ENCODE data around the gene TSPAN14. TPM values are rescaled to one million over a fixed set of nuclear protein-coding genes. Genes with fewer than 3 reads are reported as not detected.
"Not testable (repeated sequence)": the region's sequence is repeated elsewhere in the genome, so short reads cannot be mapped to it uniquely, and the experiment has no call there.

Gene TSPAN14
- total RNA-seq, 2 experiments from 2014 or later: 130 to 136 TPM

DNA sequence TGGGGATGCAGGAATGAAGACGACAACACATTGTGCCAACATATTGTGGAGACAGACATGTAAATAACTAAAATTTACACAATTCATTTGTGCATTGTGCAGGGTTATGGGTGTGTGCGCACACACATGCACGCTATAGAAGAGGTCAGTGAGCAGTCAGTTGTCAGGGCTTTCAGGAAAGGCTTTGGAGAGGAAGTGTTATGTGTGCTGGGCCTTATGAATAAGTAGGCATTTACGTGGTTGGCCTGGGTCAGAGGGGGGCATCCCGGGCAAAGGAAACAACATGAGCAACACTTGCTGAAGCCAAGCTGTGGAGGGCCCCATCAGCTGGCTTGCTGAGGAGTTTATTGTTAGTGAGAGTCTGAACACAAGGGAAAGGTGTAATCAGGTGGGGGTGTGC is 41.6 kb upstream of the TSPAN14 start:
- Mint-ChIP-seq H3K27me3 (peaks cover 12% of the 10 kb centered on the region), H3K9me3 (no peaks in the 10 kb centered on the region), H3K4me1 (peaks cover 9% of the 10 kb centered on the region), H3K36me3 (ENCODE audit: low read depth) (no peaks in the 10 kb centered on the region), H3K4me3 (no peak overlapping the region), H3K27ac (no peak overlapping the region)
- ChIA-PET POLR2A (no interaction called here), CTCF (interaction anchor here (1.6 kb wide), 1 partner anchor 93 kb away, joined by 5 read pairs; no protein-coding TSS in a partner anchor)
- DNase-seq: no peak

DNA sequence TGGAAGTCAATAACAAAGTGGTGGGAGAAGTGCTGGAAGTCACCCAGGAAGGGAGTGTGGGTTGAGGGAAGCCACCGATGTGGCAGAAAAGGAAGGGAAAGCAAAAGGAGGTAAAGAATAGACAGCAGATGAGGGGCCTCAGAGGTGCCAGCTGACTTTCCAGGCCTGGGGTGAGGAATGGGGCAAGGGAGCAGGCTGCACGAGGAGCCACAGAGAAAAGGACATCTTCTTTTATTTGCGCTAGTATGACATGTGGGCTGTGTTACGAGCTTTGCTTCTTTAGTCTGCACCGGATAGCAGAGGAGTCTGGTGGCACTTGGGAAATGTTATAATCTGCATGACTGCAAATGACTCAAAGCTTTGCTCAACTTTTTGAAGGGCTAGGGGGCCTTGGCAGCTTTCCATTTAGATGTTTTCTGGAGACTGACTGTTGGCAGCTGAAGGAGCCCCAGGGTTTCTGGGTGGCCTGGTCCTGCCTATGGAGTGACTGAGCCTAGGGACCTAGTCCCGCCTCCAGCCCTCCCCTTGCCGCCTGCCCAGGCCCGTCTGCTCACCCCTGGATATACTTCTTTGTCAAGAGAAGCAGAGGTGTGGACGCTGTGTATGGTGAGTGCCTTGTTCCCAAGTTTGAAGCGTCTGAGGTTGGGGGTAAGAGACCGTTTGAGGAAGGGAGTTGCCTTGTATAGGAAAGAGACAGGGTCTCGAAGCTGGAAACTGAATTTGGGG is 40.7 kb upstream of the TSPAN14 start:
- no peak for DNase-seq
- ChIA-PET CTCF (interaction anchor here (1.6 kb wide), 1 partner anchor 92 kb away, joined by 5 read pairs; no protein-coding TSS in a partner anchor), POLR2A (no interaction called here)
- Mint-ChIP-seq H3K4me1 (peaks cover 4% of the 10 kb centered on the region), H3K9me3 (no peaks in the 10 kb centered on the region), H3K27ac (no peak overlapping the region), H3K36me3 (ENCODE audit: low read depth) (no peaks in the 10 kb centered on the region), H3K27me3 (peaks cover 8% of the 10 kb centered on the region), H3K4me3 (no peak overlapping the region)

DNA sequence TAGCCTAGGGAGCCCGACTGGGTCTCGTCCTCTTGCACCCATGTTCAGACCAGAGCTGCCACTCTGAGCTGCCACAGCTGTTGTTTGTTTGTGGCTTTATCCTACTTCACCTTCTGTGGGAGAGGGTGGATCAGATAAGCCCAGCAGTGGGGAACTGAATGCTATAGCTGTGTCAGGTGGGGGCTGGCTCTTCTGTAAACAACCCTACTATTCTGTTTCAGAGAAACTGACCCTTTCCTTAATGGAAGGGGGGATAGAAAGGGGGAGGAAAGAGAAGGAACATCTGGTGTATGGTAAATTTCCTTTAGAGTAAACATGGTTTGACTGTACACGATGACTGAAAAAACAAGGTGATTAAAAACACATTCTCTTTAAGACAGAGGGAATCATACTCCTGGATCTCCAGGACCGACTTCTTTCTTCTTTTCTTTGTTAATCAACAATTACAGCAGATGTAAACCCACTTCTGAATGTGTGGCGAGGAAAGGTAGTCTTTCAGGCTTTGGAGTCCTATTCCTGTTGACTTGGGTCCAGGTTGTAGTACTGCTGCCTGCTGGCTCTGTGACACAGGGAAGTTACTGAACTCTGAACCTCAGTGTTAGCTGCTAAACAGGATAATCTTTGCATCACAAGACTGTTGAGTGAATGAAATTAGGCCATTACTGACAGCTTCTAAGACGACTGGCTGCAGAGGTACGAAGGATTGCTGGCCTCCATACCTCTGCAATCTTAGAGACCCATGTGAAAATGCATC is 39.8 kb upstream of the TSPAN14 start:
- POLR2A ChIA-PET: no interaction called here
- no peaks in the 10 kb centered on the region for H3K9me3 Mint-ChIP-seq
- CTCF ChIA-PET: interaction anchor here (1.5 kb wide), 1 partner anchor 32 kb away, joined by 3 read pairs; no protein-coding TSS in a partner anchor
- no peak for DNase-seq
- H3K4me3 Mint-ChIP-seq: no peak overlapping the region
- H3K36me3 Mint-ChIP-seq (ENCODE audit: low read depth): no peaks in the 10 kb centered on the region
- H3K27me3 Mint-ChIP-seq: peaks cover 4% of the 10 kb centered on the region
- peaks cover under 1% of the 10 kb centered on the region for H3K4me1 Mint-ChIP-seq
- no peak overlapping the region for H3K27ac Mint-ChIP-seq

DNA sequence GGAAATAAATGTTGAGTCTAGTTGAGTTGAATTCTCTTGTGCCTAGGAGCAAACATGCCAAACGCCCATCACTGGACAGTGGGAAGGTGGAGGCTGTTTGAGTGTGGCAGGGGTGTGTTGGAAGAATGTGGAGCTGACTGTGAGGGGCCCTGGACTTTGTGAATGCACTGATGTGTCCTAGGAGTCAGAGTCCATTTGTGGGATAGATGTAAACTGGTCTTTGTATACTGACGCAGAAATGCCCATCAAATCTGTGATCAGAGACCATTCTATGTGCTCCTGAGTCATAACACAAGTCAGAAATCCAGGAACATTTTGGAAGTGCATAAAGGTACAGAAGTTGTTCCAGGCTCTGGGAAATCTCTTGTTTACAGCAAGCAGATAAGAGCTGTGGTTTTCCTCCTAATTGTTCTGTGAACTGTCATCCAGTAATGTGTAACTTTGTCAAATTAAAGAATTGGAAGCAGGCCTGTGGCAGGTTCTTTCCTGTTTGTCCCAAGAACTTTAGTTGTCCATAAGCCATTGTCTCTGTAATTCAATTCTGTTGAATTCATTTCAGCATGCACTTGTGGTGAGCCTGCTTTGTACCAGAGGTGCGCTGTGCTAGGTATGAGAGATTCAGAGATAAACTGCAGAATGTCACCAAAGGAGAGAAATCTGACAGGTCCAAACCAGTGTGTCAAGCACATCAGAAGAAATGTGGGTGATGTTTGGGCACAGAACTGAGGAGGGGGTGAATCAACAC is 38.2 kb upstream of the TSPAN14 start:
- Mint-ChIP-seq H3K36me3 (ENCODE audit: low read depth) (no peaks in the 10 kb centered on the region), H3K4me3 (no peak overlapping the region), H3K9me3 (no peaks in the 10 kb centered on the region), H3K27ac (no peak overlapping the region), H3K4me1 (no peaks in the 10 kb centered on the region), H3K27me3 (peaks cover 2% of the 10 kb centered on the region)
- CTCF ChIA-PET: no interaction called here
- POLR2A ChIA-PET: no interaction called here
- no peak for DNase-seq

DNA sequence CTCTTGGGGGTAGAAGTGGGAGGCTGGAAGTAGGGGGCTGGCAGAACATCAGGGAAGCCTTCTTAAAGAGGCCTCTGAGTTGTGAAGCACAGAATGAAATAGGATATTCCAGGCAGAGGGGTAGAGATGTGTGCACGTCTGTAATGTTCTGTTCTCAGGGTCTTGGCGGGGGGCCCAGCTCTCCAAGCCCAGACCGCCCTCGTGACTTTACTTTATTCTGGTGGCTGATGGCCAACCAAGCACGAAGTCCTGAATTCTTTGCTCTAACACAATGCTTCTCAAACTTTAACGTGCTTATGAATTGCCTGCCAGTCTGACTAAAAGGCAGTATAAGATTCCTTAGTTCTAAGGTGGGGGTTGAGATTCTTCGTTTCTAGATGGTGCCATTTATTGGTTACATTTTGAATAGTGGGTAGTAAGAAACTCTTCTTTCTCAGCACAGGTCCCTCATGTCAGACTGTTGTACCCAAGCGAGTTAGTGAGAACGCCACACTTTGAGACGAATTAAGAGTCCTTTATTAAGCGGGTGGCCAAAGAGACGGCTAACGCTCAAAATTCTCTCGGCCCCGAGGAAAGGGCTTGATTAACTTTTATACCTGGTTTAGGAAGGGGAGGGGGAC is 37.5 kb upstream of the TSPAN14 start:
- Mint-ChIP-seq H3K27ac (no peak overlapping the region), H3K4me3 (no peak overlapping the region), H3K4me1 (no peaks in the 10 kb centered on the region), H3K36me3 (ENCODE audit: low read depth) (no peaks in the 10 kb centered on the region), H3K9me3 (no peaks in the 10 kb centered on the region), H3K27me3 (peaks cover 2% of the 10 kb centered on the region)
- no peak for DNase-seq
- POLR2A ChIA-PET: no interaction called here
- CTCF ChIA-PET: no interaction called here

DNA sequence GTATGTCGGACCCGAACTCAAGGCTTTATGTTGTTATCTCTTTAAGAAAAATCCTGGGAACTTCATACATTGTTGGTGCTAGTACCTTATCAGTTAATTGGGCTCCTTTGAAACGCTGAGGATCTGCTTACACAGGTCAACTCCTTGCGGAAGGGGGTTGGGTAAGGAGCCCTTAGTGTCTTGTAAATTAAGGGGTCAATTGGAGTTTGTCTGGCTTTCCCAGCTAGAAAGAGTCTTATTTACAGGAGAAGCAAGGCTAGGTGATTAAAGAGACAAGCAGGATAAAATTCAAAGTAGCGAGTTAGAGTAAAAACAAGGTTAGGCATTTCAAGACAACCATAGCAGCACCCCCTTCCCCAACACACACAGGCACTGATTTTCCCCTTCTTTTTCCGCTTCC is 36.9 kb upstream of the TSPAN14 start:
- DNase-seq; CTCF ChIA-PET; H3K27ac Mint-ChIP-seq; H3K27me3 Mint-ChIP-seq; H3K36me3 Mint-ChIP-seq (ENCODE audit: low read depth); H3K9me3 Mint-ChIP-seq; POLR2A ChIA-PET; H3K4me1 Mint-ChIP-seq; H3K4me3 Mint-ChIP-seq: not testable (repeated sequence)

DNA sequence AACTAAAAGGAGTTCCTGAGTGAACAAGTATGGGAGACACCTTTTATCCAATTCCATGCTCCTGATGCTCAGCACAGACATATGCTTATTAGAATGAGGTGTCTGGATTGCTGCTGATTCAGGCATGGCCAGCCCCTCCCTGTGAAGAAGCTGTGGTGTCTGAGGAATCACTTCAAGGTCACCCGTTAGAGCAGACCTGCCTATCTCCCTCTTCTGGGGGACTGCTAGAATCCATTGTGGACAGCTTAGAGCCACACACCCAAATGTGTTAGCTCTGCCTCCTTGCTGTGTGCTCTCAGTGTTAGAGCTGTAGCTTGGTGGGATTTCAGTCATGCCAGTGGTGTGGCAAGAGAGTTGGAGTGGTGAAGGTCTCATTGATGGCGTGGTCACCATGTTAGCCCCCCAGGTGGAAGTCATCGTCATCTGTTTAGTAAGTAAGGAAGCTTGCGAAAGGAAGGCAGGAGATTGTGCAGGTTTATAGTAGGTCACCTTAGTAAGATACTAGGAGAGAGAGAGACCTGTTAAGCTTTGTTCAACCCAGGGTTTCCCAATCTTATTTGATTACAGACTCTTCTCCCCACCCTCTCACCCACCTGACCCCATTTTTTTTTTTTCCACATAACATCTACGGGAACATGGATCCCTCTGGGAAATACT is 32.9 kb upstream of the TSPAN14 start:
- Mint-ChIP-seq H3K36me3 (ENCODE audit: low read depth) (no peaks in the 10 kb centered on the region), H3K4me3 (no peak overlapping the region), H3K9me3 (no peaks in the 10 kb centered on the region), H3K27ac (no peak overlapping the region), H3K27me3 (peaks cover 2% of the 10 kb centered on the region), H3K4me1 (no peaks in the 10 kb centered on the region)
- no peak for DNase-seq
- ChIA-PET CTCF (interaction anchor here (1.1 to 2.1 kb wide), 3 partner anchors 23 to 38 kb away, joined by 3 to 6 read pairs (median 4); no protein-coding TSS in a partner anchor), POLR2A (no interaction called here)

DNA sequence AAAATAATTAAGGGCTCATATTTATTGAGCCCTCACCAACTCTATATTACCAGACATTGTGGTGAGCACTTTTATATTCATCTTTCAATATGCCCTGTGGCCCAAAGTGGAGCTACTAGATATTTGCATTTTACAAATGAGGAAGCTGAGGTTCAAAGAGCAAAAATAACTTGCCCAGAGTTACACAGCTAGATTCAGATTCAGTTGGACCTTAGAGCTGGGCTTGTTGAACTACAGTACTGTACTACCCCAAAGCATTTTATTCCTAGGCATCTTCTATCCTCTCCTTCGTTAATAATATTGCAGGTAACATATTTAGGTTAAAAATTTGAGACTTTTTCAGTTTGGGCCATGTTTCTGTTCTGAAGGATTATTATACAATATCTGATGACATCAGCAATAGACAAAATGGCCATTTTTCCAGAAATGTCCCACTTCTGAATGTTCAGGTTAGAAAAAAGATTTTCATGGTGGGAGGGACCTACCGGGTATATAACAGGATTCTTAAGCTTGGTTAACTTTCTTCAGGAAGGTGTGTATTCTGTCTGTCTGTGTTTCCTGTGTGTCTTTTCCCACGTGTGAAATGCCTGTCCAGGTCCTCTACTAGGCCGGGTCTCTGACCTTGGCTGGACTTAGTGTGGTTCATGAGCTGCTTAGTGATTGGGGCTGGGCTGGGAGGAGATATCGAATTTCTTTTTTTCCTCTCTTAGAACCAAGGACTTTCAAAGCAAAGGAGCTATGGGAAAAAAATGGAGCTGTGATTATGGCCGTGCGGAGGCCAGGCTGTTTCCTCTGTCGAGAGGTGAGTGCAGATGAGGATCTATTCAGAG is 32.2 kb upstream of the TSPAN14 start:
- peaks cover 2% of the 10 kb centered on the region for H3K27me3 Mint-ChIP-seq
- H3K4me3 Mint-ChIP-seq: no peak overlapping the region
- no peaks in the 10 kb centered on the region for H3K36me3 Mint-ChIP-seq (ENCODE audit: low read depth)
- CTCF ChIA-PET: interaction anchor here (1.1 to 2.2 kb wide), 6 partner anchors 22 to 83 kb away, joined by 3 to 9 read pairs (median 5); no protein-coding TSS in a partner anchor
- no peaks in the 10 kb centered on the region for H3K9me3 Mint-ChIP-seq
- POLR2A ChIA-PET: no interaction called here
- DNase-seq: no peak
- no peak overlapping the region for H3K27ac Mint-ChIP-seq
- no peaks in the 10 kb centered on the region for H3K4me1 Mint-ChIP-seq

DNA sequence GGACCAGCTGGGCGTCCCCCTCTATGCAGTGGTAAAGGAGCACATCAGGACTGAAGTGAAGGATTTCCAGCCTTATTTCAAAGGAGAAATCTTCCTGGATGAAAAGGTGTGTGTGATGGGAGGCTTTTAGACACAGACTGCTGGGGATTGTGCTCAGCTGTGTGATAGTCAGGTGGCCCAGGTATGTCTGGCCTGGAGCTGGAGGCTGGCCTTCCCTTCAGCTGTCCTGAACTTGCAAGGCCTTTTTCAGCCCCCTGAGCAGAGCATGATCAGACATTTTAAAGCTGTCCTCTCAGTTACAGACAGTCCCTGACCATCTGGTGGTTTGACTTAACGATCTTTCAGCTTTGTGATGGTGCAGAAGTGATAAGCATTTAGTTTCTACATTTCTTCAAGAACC is 28.2 kb upstream of the TSPAN14 start:
- Mint-ChIP-seq H3K4me1 (peaks cover 1% of the 10 kb centered on the region), H3K27me3 (no peaks in the 10 kb centered on the region), H3K36me3 (ENCODE audit: low read depth) (no peaks in the 10 kb centered on the region), H3K27ac (no peak overlapping the region), H3K4me3 (no peak overlapping the region), H3K9me3 (no peaks in the 10 kb centered on the region)
- DNase-seq: no peak
- POLR2A ChIA-PET: no interaction called here
- CTCF ChIA-PET: interaction anchor here (0.6 to 1.9 kb wide), 3 partner anchors 18 to 80 kb away, joined by 3 to 9 read pairs (median 4); no protein-coding TSS in a partner anchor

DNA sequence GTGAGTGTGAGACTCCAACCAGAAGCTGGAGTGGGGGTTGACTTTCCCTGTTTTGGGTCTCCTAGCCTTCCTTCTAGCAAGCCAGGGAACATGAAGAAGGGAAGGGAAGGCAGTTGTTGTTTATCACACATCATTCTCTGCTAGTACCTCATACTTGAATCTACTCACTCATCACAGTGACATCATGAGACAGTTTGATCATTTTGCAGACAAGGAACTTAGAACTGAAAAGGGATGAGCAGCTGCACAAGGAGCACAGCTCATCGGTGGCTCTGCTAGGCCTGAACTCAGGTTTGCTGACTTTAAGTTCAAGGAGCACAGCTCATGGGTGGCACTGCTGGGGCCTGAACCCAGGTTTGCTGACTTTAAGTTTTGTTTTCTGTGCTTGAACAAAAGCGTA is 26.6 kb upstream of the TSPAN14 start:
- Mint-ChIP-seq H3K4me1 (peaks cover 1% of the 10 kb centered on the region), H3K9me3 (no peaks in the 10 kb centered on the region), H3K36me3 (ENCODE audit: low read depth) (no peaks in the 10 kb centered on the region), H3K27me3 (no peaks in the 10 kb centered on the region), H3K4me3 (no peak overlapping the region), H3K27ac (no peak overlapping the region)
- no peak for DNase-seq
- ChIA-PET CTCF (no interaction called here), POLR2A (no interaction called here)

DNA sequence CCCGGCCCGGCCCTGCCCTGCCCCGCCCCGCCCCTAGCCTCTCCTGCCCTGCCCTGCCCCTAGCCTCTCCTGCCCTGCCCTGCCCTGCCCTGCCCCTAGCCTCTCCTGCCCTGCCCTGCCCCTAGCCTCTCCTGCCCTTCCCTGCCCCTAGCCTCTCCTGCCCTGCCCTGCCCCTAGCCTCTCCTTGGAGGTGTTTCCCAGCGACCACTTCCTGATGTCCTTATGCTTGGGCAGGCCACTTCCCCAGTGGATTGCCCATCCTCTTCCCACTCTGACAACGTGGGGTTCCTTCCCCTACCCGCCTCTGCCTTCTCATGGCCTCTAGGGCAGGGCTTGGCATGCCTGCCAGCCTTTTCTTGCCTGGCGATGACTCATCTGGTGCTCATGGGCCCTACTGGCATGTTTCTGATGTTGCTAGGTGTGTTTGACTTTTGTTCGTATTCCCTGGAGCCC is 24.6 kb upstream of the TSPAN14 start:
- no peaks in the 10 kb centered on the region for H3K36me3 Mint-ChIP-seq (ENCODE audit: low read depth)
- DNase-seq: no peak
- H3K27ac Mint-ChIP-seq: no peak overlapping the region
- no peaks in the 10 kb centered on the region for H3K9me3 Mint-ChIP-seq
- ChIA-PET CTCF (interaction anchor here (1.2 kb wide), 1 partner anchor 76 kb away, joined by 10 read pairs; no protein-coding TSS in a partner anchor), POLR2A (no interaction called here)
- no peak overlapping the region for H3K4me3 Mint-ChIP-seq
- H3K4me1 Mint-ChIP-seq: peaks cover 1% of the 10 kb centered on the region
- H3K27me3 Mint-ChIP-seq: no peaks in the 10 kb centered on the region

DNA sequence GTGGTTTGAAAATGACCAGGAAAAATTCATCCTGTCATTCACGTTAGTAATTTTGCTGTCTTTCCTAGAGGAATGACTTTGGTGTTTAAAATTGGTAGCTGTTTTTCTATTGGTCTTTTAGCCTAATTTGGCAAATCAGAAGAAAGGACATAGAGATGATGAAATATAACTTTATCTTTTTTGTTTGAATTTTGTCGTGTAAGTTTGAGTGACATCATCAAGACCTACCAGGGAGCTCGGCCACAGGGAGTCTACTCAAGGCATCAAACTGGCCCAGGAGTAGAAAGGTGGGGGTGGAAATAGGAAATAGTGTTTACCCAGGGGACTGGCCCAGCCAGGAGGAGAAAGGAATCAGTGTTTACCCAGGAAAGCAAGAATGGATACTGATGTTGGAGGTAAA is 21.0 kb upstream of the TSPAN14 start:
- no peak for DNase-seq
- POLR2A ChIA-PET: no interaction called here
- H3K4me3 Mint-ChIP-seq: no peak overlapping the region
- peaks cover 13% of the 10 kb centered on the region for H3K27me3 Mint-ChIP-seq
- H3K4me1 Mint-ChIP-seq: peaks cover 1% of the 10 kb centered on the region
- no peak overlapping the region for H3K27ac Mint-ChIP-seq
- no peaks in the 10 kb centered on the region for H3K36me3 Mint-ChIP-seq (ENCODE audit: low read depth)
- no peaks in the 10 kb centered on the region for H3K9me3 Mint-ChIP-seq
- CTCF ChIA-PET: interaction anchor here (1.9 to 4.1 kb wide), 3 partner anchors 11 to 73 kb away, joined by 5 to 14 read pairs (median 13); no protein-coding TSS in a partner anchor

Measured in activated CD4-positive, alpha-beta memory T cell treated with anti-CD3 and anti-CD28 coated beads, Interleukin-2, amount 10 ng/mL, durations not matched to agents 7 days and 5 days (primary cell).